HG03066 (cell line): Measurements from ENCODE around the gene RMDN2.

Experiments
- ATAC-seq: cut with Tn5 transposase; IDR thresholded peaks from one replicate; pipeline ENCODE4 v1.9.1; 2021; ENCODE audit warnings: low read depth; ENCODE audit not compliant: unreplicated experiment

Gene RMDN2, protein sequence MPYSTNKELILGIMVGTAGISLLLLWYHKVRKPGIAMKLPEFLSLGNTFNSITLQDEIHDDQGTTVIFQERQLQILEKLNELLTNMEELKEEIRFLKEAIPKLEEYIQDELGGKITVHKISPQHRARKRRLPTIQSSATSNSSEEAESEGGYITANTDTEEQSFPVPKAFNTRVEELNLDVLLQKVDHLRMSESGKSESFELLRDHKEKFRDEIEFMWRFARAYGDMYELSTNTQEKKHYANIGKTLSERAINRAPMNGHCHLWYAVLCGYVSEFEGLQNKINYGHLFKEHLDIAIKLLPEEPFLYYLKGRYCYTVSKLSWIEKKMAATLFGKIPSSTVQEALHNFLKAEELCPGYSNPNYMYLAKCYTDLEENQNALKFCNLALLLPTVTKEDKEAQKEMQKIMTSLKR

DNA sequence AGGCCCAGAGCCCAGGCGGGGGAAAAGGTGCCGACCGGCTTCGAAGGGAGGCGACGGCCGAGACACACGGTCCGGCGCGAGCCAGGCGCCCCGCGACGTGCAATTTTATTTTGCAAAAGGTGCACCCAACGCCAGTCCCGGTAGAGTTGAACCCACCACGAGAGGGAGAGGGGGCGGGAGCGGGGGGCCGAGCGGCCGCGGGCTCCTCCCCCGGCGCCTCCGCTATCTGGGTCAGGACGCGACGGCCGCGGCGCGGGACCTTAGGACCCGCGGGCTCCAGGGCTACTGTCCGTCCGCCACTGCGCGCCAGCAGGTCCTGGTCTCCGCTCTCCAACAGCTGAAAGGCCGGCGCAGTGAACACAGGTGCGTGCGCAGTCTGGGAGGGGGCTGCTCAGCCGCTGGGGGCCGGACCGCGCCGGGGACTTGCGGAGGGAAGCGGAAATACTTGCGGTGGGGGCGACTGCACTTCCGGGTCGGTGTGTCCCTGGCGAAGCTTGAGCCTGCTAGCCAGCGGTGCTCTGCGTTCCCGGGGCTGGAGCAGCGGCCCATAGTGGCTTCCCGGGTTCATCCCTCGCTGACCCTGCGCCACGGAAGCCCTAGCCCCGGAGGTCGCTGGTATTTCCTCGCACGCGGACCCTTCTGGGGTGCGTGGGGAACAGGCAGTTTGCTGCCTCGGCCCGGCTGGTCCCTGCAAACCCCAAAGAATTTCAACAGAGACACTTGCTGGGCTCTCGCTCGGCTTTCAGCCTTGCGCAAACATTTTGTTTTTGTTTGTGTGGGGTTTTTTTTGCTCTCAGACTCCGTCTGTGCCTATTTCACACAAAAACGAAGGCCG is at the start of gene RMDN2:
RMDN2 (plus strand) TSS at position 225 of the 835 bp plus-strand sequence. CDS start 3,991 bp downstream, outside the sequence.
- ATAC-seq: peak; percentile 96

DNA sequence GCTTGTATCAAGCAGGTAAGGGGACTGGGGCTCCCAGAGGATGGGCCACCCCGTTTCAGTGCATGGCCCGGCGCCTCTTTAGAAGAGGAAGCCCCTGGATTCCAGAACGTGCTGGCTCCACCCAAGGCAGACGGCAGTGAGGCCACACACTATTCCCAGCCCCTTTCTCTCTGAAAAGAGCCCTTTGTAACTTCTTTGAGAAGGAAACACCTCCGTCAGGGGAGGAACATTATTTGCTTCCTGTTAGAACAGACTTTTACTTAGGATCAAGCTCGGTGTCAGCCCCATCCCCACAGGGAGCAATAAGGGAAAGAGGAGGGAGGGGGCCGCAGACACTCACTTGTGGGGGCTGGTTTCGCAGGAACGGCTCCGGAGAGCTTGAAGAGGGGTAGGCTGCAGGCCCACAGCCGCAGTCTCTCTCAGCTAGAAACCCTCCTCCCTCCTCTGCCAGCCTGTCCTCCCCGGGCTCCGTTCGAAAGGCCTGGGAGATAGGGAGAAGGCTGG is 49.6 kb upstream of the RMDN2 start:
- no peak for ATAC-seq

DNA sequence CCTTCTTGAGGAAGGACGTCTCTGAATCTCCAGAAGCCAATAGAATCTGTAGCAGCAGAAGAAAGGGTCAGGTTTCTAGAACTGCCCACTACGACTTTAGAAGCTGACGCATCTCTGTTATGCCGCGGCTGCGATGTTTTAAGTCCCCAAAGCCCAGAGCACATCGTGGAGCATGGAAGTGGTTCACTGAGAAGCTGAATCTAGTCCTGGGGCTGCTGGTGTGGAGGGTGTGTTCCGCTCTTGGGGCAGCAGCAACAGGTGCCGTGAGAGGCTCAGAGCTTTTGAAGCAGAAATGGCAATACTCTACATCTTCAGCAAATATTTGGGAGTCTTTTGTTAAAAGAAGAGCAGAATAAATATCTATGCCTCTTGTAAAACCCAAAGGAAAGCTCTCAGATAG is 48.9 kb upstream of the RMDN2 start:
- ATAC-seq: no peak

DNA sequence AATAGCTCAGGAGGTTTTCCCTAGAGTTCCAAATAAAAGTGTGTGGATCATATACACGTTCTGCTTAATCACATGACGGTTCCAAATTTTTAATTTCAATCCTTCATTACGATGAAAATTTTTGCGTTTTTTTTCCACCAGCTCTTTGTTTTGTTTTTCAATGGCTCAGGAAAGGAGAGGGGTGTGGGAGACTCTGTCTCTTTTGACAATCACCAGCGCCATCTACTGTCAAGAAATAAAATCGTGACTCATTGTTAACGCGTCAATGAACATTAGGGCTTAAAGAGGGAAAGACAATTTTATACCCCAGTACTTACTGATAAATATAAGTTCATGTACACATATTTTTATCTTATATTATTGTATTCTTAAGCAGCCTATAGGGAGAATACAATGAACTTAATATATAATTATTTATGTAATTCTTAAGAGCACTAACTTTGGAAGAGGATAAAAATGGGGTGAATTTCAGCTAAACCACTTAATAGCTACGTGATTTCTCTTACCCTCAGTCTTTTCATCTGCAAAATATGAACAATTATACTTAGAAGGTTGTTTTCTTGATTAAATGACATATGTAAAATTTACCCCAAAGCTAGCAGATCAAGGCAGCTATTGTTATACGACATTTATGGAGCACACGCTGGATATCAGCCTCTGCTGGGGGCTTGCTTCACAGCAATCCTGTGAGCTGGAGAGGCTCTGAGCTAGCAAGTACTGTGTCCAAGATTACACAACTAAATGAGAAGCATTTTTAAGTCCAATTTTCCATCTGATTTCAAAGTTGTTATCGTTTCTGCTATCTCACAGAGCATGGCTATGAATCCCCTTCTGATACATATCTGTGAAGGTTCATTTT is 47.4 kb upstream of the RMDN2 start:
- ATAC-seq: no peak

DNA sequence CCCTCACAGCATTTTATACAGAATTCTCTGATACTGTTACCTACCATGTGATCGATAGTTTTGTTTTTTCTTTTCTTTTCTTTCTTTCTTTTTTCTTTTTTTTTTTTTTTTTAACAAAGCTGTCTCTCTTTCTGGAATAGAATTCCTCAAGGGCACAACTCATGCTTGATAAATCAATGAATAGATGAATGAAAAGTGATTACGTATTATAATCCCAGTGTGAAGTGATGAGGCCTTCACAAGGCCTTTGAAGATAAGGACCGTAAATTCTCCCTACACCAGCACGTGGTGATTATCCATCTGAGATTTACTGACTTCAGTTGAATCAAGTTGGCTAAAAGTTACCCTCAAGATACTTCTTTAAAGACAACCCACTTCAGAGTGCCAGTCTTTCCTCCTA is 46.6 kb upstream of the RMDN2 start:
- ATAC-seq: no peak

DNA sequence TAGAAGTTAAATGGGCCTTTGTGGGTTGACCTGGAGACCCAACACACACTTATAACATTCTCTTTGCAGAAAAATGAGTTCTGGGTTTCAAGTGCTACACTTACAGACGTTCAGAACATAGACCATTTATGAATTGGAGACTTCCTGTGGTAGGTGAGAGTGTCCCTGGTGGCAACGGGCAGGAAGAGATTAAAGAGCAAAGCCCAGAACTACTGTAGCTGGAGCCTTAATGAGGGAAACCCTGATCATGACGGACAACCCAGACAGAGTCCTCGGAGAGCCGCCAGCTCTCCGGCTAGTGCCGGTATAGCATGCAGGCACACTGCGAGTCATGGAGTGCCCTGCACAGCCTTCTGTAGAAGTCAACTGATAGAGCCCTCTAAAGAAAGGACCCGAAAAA is 44.5 kb upstream of the RMDN2 start:
- no peak for ATAC-seq

DNA sequence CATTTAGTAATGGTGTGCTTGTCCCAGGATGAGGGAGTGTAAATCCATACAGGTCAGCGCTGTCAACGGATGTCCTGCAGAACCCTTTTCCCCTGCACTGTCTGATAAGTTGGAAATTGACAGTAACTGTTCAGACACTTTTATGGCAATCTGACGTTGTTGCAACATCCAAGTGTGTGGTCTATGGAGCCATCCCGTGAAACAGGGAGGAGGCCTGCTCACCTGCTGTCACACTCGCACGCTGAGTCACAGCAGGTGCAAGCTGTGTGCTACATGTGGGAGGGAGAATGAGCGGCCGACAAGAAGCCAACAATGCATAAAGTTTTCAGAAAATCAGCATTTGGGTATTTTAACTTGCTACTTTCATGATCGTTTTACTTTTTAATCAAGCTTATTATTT is 43.7 kb upstream of the RMDN2 start:
- ATAC-seq: no peak

DNA sequence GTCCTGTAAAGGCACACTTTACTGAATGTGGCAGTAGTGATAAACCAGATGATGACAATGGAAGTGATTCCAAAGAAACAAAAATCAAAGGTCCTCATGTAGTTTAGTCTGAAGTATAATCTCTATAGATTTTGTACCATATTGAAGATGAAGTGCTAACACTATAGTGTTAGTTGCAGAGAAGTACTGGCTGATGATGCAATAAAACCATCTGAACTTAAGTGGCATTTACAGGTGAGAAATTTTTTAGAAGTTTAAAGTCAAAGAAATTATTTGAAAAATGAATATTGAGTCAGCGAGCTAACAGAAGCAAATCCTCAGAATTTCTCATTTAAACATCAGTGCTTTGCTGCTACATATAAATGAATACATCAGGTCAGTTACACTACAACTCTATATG is 43.1 kb upstream of the RMDN2 start:
- no peak for ATAC-seq

DNA sequence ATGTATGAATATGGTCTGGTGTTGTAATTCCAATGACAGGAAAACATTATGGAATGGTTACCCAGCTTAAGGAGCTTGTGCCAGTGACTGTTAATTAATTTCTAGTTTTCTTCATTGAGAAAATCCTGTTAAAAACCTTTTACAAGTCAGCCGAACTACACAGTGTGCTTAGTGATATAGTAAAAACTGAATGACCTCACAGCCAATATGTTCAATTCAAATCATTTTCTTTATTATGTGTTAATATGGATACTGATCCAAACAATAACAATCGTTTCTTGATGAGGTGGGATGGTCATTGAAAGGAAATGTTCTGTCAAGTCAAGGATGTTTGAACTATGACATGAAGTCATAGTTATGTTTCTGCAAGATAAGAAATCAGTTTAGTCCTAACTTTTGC is 41.6 kb upstream of the RMDN2 start:
- ATAC-seq: no peak

DNA sequence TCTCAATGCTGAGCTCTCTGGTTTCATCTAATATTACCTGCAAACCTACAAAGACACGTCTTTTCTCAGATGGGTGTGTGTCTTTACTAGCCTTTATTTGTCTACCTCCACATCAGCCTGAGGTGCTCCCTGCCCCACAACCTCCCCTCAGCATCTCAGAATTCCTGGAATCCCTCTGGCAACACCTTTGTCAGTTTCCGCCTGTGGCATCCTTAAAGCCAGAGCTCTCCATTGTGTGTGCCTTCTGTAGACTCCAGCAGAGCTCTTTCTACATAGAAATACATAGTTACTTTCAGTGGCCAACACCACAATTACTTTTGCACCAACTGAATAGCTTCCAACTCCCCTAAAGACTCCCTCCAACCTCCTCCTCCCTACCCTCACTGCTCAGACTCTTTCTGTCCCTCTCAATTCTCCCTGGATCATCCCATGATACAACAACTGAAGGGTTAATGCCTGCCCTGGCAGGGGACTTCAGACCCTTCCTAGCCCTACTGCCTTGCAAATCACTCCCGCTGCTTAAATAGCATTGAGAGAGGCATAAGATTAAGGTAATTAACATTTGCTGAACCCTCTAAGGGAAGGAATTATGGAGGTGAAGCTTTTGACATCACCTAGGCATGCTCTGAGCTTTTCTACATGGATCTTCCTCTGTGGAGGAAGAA is 39.6 kb upstream of the RMDN2 start:
- ATAC-seq: no peak

DNA sequence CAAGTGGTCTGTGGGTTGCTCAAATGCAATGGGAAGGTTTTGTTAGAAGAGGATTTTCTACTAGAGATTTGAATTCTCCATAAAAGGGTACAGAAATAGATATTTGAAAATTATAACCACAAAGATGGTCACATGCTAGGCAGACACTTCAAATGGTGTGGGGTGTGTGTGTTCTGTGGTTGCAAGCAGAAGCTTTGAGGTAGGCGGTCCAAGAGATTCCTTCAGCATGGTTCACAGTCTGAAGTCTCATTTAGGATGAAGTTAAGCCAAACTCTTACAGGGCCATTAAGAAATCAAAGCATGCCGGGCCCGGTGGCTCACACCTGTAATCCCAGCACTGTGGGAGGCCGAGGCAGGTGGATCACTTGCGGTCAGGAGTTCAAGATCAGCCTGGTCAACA is 38.3 kb upstream of the RMDN2 start:
- ATAC-seq: no peak

DNA sequence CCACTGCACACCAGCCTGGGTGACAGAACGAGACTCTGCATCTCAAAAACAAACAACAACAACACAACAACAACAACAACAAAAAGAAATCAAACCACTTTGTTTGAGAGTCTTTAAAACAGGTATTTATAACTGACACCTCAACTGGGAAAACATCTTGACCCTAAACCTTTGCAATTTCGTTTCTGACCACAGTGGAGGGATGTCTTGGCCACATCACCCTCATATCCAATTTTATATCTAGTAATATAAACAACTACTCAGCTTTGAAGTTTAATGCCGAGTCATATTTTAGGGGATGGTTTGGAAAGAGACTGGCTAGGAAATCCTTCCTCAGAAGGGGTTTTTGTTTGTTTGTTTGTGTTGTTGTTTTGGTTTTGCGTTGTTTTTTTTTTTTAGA is 37.8 kb upstream of the RMDN2 start:
- ATAC-seq: no peak

DNA sequence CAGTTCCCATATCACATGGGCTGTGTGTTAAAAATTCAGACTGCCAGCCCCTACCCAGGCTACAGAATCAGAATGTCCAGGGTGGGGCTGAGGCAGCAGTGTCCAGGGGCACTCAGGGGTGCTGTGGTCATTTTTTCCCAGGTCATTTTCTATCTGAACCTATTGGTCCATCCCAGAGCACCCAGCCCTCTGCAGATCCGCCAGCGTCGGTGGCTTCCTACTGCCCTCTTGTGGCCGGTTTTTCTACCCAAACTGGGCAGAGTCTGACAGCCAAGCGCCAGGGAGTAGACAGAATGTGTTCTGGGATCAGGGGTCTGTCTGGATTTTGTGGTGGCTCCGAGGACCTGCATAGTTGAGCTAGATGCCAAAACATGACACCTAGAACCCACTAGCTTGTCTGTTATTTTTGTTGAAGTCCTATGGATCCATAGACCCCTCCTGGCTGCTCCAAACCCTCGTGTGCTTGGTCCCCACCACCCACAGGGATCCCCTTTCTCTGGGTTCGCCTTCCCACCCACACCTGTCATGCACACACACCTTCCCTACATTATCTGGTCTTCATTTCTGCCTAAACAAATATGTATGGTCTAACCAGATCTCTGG is 34.1 kb upstream of the RMDN2 start:
- ATAC-seq: no peak

DNA sequence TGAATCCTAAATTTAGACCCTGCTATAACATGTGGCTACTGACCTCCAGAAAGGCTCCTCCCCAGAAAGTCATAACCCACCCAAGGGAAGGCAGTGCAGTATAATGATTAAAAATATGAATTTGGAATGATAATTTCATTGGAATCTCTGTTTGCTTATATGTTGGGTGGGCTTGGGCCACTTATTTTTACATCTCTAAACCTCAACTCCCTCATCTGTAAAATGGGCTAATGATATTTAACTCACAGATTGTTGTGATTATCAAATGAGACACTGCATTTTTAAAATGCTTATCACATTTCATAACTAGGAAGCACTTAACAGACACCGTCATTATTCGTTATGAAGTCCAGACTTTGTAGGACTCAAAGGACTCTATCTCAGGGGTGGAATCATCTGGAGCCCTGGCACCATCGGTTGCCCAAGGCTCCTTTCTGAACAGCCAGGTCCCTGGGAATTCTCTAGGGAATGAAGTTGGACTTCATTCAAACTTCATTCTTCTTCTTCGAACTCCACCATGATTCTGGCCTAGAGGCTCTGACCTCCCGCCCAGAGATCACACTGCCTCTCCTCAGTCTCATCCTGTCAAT is 33.1 kb upstream of the RMDN2 start:
- no peak for ATAC-seq

DNA sequence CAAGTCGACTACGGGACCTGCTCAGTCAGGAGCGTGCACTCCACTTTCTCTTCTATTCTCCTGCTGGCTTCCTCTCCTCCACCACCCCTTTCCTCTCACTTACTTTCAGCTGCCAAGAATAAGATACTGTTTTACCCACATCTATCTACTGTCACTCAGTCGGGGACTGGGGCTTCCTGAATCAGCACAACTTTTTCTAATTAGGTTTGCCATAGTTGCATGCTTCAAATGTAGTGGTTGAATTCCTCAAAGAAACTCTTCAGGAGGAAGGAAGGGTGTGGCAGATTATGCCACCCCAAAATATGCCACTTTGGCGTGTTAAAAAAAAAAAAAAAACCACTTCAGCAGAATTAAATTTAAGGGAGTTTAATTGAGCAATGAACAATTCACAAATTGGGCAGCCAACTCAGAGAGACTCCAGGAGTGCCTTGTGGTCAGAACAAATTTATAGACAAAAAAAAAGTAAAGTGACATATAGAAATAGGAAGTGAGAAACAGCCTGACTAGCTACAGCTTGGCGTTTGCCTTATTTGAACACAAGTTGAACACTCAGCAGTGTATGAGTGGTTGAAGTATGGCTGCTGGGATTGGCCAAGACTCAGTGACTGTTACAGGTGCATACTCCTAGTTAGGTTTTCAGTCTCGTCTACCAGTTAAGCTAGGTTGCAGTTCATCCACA is 32.5 kb upstream of the RMDN2 start:
- peak; percentile 76 for ATAC-seq

DNA sequence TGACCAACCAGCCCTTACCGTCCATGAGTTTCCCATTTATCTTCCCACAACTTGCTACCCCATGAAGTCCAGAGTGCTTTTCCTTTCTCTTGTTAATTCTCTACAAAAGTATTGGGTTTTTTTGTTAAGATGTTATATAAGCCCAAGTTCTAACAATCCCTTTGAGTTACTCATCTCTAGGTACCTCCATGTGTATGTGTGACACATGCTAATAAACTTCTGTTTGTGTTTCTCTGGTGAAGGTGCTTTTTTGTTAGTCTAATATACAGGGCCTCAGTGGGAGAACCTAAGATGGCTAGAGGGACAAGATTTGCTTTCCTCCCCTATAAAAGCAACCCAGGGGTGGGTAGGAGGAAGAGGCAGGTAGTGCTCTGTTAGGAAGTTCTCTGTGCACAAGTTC is 31.8 kb upstream of the RMDN2 start:
- ATAC-seq: no peak

DNA sequence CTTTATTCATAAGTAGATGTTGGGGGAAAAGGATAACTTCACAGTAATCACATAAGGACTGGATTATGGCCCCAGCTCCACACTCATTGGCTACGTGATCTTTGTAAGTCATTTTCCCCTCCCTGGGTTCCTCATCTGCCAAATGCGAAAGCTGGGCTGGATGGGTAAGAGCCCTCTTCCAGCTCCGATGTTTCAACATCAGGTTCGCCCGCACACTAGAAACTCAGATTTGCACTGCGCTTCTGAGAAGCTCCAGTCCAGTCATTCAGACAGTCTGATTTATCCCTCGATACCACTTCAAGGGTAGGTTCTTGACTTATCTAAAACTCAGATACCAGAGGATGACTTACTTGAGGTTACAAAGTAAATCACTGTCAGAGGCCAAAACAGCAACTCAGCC is 31.0 kb upstream of the RMDN2 start:
- no peak for ATAC-seq

DNA sequence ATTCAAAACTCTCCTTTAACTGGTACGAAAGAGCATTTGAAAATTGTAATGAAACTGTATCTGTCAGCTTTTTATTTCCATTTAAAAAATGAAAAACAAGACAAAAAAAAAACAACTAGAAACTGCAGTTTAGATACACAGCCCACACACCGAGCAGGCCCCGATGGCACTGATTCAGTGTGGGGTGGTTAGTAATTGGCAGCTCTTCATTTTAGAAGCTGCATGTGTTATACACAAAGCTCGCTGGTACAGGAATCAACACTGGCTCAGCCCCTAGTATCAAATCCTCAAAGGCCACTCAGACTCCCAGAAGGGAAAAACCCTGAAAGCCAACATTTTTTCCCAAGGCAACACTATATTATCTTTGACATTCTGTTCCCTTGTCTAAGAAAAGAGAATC is 30.5 kb upstream of the RMDN2 start:
- ATAC-seq: no peak

DNA sequence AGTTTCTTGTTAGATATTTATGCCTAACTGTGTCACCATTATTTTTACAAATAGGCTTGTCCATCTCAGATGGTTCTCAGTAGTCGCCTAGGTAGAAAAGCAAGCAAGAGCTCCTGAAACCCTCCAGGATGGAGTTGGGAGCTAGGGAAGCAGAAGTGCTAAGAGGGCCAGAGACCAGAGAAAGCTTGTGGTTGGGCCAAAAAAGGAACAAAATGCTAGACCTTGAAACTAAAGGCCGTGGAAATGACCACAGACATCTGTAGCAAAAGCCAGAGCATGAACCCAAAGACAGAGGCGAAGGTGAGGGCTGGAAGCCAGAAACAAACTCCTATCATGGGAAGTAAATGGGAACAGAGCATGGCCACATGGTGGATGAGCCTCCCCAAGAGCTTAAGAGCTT is 29.9 kb upstream of the RMDN2 start:
- ATAC-seq: no peak
